Activated T-cell treated with anti-CD3 and anti-CD28 coated beads, Interleukin-2, amount 50 U/mL, for 4 hours (primary cell): ENCODE measurements around the gene YTHDF1. TPM values are rescaled to one million over a fixed set of nuclear protein-coding genes. Genes with fewer than 3 reads are reported as not detected.
"Not testable (repeated sequence)": the region's sequence is repeated elsewhere in the genome, so short reads cannot be mapped to it uniquely, and the experiment has no call there.

Experiments
- ATAC-seq, 2 donors: fragments of 200-7000 bp; cut with Tn5 transposase; one replicate each; pipeline ENCODE4 v1.10.0; 2021
- DNase-seq: peaks from one replicate; pipeline ENCODE4 v3.0.0-alpha.2; 2020
- H3K27me3 Mint-ChIP-seq: one replicate; pipeline ENCODE4 v1.8.0; 2021; ENCODE audit warnings: low read depth, mixed read lengths
- H3K36me3 Mint-ChIP-seq: one replicate; pipeline ENCODE4 v1.8.0; 2022; ENCODE audit warnings: mixed read lengths; ENCODE audit not compliant: insufficient read depth
- H3K4me1 Mint-ChIP-seq: one replicate; pipeline ENCODE4 v1.8.0; 2021; ENCODE audit warnings: low read depth, mixed read lengths
- H3K4me3 Mint-ChIP-seq: one replicate; pipeline ENCODE4 v1.8.0; 2021; ENCODE audit warnings: mild to moderate bottlenecking, moderate library complexity, mixed read lengths
- H3K9me3 Mint-ChIP-seq: one replicate; pipeline ENCODE4 v1.8.0; 2021; ENCODE audit warnings: mixed read lengths
- total RNA-seq, 3 donors: library from RNA; stranded (reverse); gene quantifications; one replicate each; pipeline ENCODE4 v1.2.1, GENCODE V29; 2021

YTHDF1 gene
- total RNA-seq, 3 donors from 2014 or later, result 53.5 to 59.6 (median 55.6) TPM

- no peaks in the 10 kb centered on the region for H3K9me3 Mint-ChIP-seq
- ATAC-seq, result no peak
- peaks cover 2% of the 10 kb centered on the region for H3K4me1 Mint-ChIP-seq
- DNase-seq, result no peak
- no peaks in the 10 kb centered on the region for H3K36me3 Mint-ChIP-seq
- H3K27me3 Mint-ChIP-seq, result peaks cover 65% of the 10 kb centered on the region
- H3K4me3 Mint-ChIP-seq, result no peak within 1 kb of the TSS
Measured at GRCh38 chr20:63254232-63254605, 38.3 kb upstream of the YTHDF1 start, which contains the start of gene NKAIN4. Gene NKAIN4, minus strand, starts transcription at chr20:63254463. Its CDS starts 13 bp downstream, at chr20:63254450.

GRCh38 chr20:63253438-63254231, 37.7 kb upstream of the YTHDF1 start:
- Mint-ChIP-seq H3K4me3 (no peak overlapping the region), H3K36me3 (no peaks in the 10 kb centered on the region), H3K4me1 (peaks cover 2% of the 10 kb centered on the region)

GRCh38 chr20:63253065-63253437, 37.1 kb upstream of the YTHDF1 start:
- no peak overlapping the region for H3K4me3 Mint-ChIP-seq

More at GRCh38 chr20:63253438-63254231, 37.7 kb upstream of the YTHDF1 start:
- ATAC-seq (peak; percentile 28 to 32), DNase-seq (no peak)
- Mint-ChIP-seq H3K27me3 (peaks cover 66% of the 10 kb centered on the region), H3K9me3 (no peaks in the 10 kb centered on the region)

GRCh38 chr20:63252284-63252711, 36.4 kb upstream of the YTHDF1 start:
- DNase-seq (no peak), ATAC-seq (no peak)
- no peak overlapping the region for H3K4me3 Mint-ChIP-seq
- peaks cover 2% of the 10 kb centered on the region for H3K4me1 Mint-ChIP-seq
- peaks cover 62% of the 10 kb centered on the region for H3K27me3 Mint-ChIP-seq
- H3K9me3 Mint-ChIP-seq, result no peaks in the 10 kb centered on the region
- no peaks in the 10 kb centered on the region for H3K36me3 Mint-ChIP-seq

More at GRCh38 chr20:63253065-63253437, 37.1 kb upstream of the YTHDF1 start:
- peaks cover 2% of the 10 kb centered on the region for H3K4me1 Mint-ChIP-seq
- H3K9me3 Mint-ChIP-seq, result no peaks in the 10 kb centered on the region
- DNase-seq (no peak), ATAC-seq (no peak)
- H3K36me3 Mint-ChIP-seq, result no peaks in the 10 kb centered on the region
- peaks cover 67% of the 10 kb centered on the region for H3K27me3 Mint-ChIP-seq

- peaks cover 56% of the 10 kb centered on the region for H3K27me3 Mint-ChIP-seq
- H3K4me3 Mint-ChIP-seq, ATAC-seq, DNase-seq, H3K9me3 Mint-ChIP-seq, H3K36me3 Mint-ChIP-seq, H3K4me1 Mint-ChIP-seq: not testable (repeated sequence)
Measured at GRCh38 chr20:63251350-63251749, 35.4 kb upstream of the YTHDF1 start.

- no peaks in the 10 kb centered on the region for H3K36me3 Mint-ChIP-seq
- no peak overlapping the region for H3K4me3 Mint-ChIP-seq
- no peak for DNase-seq
- H3K9me3 Mint-ChIP-seq, result no peaks in the 10 kb centered on the region
- ATAC-seq, result no peak
- peaks cover 52% of the 10 kb centered on the region for H3K27me3 Mint-ChIP-seq
- peaks cover 2% of the 10 kb centered on the region for H3K4me1 Mint-ChIP-seq
Measured at GRCh38 chr20:63249891-63250290, 34.0 kb upstream of the YTHDF1 start.

GRCh38 chr20:63248835-63249591, 33.1 kb upstream of the YTHDF1 start:
- Mint-ChIP-seq H3K9me3 (no peaks in the 10 kb centered on the region), H3K27me3 (peaks cover 53% of the 10 kb centered on the region), H3K4me1 (peaks cover 2% of the 10 kb centered on the region), H3K36me3 (no peaks in the 10 kb centered on the region), H3K4me3 (no peak overlapping the region)
- DNase-seq (no peak), ATAC-seq (no peak)

- no peak for DNase-seq
- no peaks in the 10 kb centered on the region for H3K36me3 Mint-ChIP-seq
- ATAC-seq, result no peak
- no peaks in the 10 kb centered on the region for H3K9me3 Mint-ChIP-seq
- peaks cover 49% of the 10 kb centered on the region for H3K27me3 Mint-ChIP-seq
- no peak overlapping the region for H3K4me3 Mint-ChIP-seq
- H3K4me1 Mint-ChIP-seq, result no peaks in the 10 kb centered on the region
Measured at GRCh38 chr20:63247671-63248228, 31.8 kb upstream of the YTHDF1 start.

GRCh38 chr20:63246490-63247288, 30.8 kb upstream of the YTHDF1 start:
- no peak for DNase-seq
- Mint-ChIP-seq H3K27me3 (peaks cover 45% of the 10 kb centered on the region), H3K36me3 (no peaks in the 10 kb centered on the region)

GRCh38 chr20:63244468-63244867, 28.5 kb upstream of the YTHDF1 start:
- Mint-ChIP-seq H3K27me3 (peaks cover 36% of the 10 kb centered on the region), H3K9me3 (no peaks in the 10 kb centered on the region), H3K4me1 (no peaks in the 10 kb centered on the region), H3K36me3 (no peaks in the 10 kb centered on the region), H3K4me3 (no peak overlapping the region)
- DNase-seq (no peak), ATAC-seq (no peak)

More at GRCh38 chr20:63246490-63247288, 30.8 kb upstream of the YTHDF1 start:
- no peaks in the 10 kb centered on the region for H3K9me3 Mint-ChIP-seq
- no peaks in the 10 kb centered on the region for H3K4me1 Mint-ChIP-seq
- H3K4me3 Mint-ChIP-seq, result no peak overlapping the region
- ATAC-seq, result no peak

- H3K4me3 Mint-ChIP-seq, result no peak overlapping the region
- ATAC-seq (no peak), DNase-seq (no peak)
- H3K36me3 Mint-ChIP-seq, result no peaks in the 10 kb centered on the region
- no peaks in the 10 kb centered on the region for H3K4me1 Mint-ChIP-seq
- no peaks in the 10 kb centered on the region for H3K9me3 Mint-ChIP-seq
- peaks cover 29% of the 10 kb centered on the region for H3K27me3 Mint-ChIP-seq
Measured at GRCh38 chr20:63243604-63244247, 27.8 kb upstream of the YTHDF1 start.

- Mint-ChIP-seq H3K4me3 (no peak overlapping the region), H3K9me3 (no peaks in the 10 kb centered on the region), H3K27me3 (peaks cover 25% of the 10 kb centered on the region), H3K4me1 (no peaks in the 10 kb centered on the region), H3K36me3 (no peaks in the 10 kb centered on the region)
- ATAC-seq, result no peak
- DNase-seq, result no peak
Measured at GRCh38 chr20:63242736-63243135, 26.8 kb upstream of the YTHDF1 start.

- H3K36me3 Mint-ChIP-seq, result no peaks in the 10 kb centered on the region
- DNase-seq (no peak), ATAC-seq (no peak)
- H3K4me1 Mint-ChIP-seq, result no peaks in the 10 kb centered on the region
- H3K4me3 Mint-ChIP-seq, result no peak overlapping the region
- peaks cover 25% of the 10 kb centered on the region for H3K27me3 Mint-ChIP-seq
- H3K9me3 Mint-ChIP-seq, result no peaks in the 10 kb centered on the region
Measured at GRCh38 chr20:63241272-63241671, 25.3 kb upstream of the YTHDF1 start.
